Naive thymus-derived CD8-positive, alpha-beta T cell (primary cell): Measurements from ENCODE around the gene GRID1. TPM values are rescaled to one million over a fixed set of nuclear protein-coding genes. Genes with fewer than 3 reads are reported as not detected.

ENCODE experiments used
- ATAC-seq, 2 donors: fragments of 150-1000 bp; cut with Tn5 transposase in 1 of 2; sonication (Bioruptor Pico), chemical (Tn5 transposase) in 1 of 2; 1 replicate in 1 of 2; 2 replicates in 1 of 2; pipeline ENCODE4 v1.10.0; 2021; ENCODE audit warnings: mild to moderate bottlenecking in 2 of 2, moderate library complexity in 2 of 2
- POLR2A ChIA-PET: fragments of 350-600 bp; sonication (Branson Sonifier 250); formaldehyde crosslinking; loops from one replicate; lab custom pipeline; 2021; ENCODE audit warnings: antibody characterized with exemption; lab: Charles Lee
- DNase-seq, 10 donors: peaks; one replicate each; pipeline versions ENCODE4 v3.0.0 to v3.0.0-alpha.2; 2020 to 2022
- H3K27ac Mint-ChIP-seq, 10 donors: one replicate each; pipeline ENCODE4 v1.8.0; 2020 to 2022; ENCODE audit warnings: mild to moderate bottlenecking in 10 of 10, mixed read lengths in 10 of 10, moderate library complexity in 4 of 10, inconsistent platforms in 1 of 10
- H3K27me3 Mint-ChIP-seq, 5 donors: one replicate each; pipeline ENCODE4 v1.8.0; 2021 to 2022; ENCODE audit warnings: mixed read lengths in 5 of 5
- H3K36me3 Mint-ChIP-seq, 3 donors: one replicate each; pipeline ENCODE4 v1.8.0; 2020 to 2022; ENCODE audit warnings: mixed read lengths in 3 of 3, mild to moderate bottlenecking in 2 of 3, inconsistent platforms in 1 of 3
- H3K4me1 Mint-ChIP-seq, 4 donors: one replicate each; pipeline ENCODE4 v1.8.0; 2021 to 2022; ENCODE audit warnings: mixed read lengths in 4 of 4
- H3K4me3 Mint-ChIP-seq, 10 donors: one replicate each; pipeline ENCODE4 v1.8.0; 2020 to 2022; ENCODE audit warnings: mild to moderate bottlenecking in 10 of 10, mixed read lengths in 10 of 10, moderate library complexity in 6 of 10, inconsistent platforms in 1 of 10
- H3K9me3 Mint-ChIP-seq, 9 donors: one replicate each; pipeline ENCODE4 v1.8.0; 2020 to 2022; ENCODE audit warnings: mixed read lengths in 9 of 9, mild to moderate bottlenecking in 3 of 9, inconsistent platforms in 1 of 9, moderate library complexity in 1 of 9
- polyA plus RNA-seq, 3 donors: library from polyadenylated mRNA; unstranded; fragments of 300-500 nt; fragmentation: Illumina TruSeq; gene quantifications; one replicate each; pipeline ENCODE4 v1.2.3, GENCODE V29; 2021
- total RNA-seq, 8 experiments: library from RNA in 2 of 8; stranded (reverse) in 2 of 8; gene quantifications; one replicate each; pipeline ENCODE4 v1.2.3 and lab custom pipeline; 2021 to 2026

The GRID1 gene
- total and polyA plus RNA-seq, 5 experiments from 2014 or later = not detected

GRCh38 chr10:86285136-86285790 lies 81.3 kb downstream of the GRID1 start:
- ATAC-seq = no peak

GRCh38 chr10:86284355-86285105 lies 82.1 kb downstream of the GRID1 start:
- peaks cover 0 to 2% (median 0%) of the 10 kb centered on the region in 4 donors for H3K4me1 Mint-ChIP-seq
- peaks cover 0 to 11% (median 9%) of the 10 kb centered on the region in 9 donors for H3K9me3 Mint-ChIP-seq
- no peak overlapping the region for H3K27ac Mint-ChIP-seq
- DNase-seq = peak in 1 of 10 donors; percentile 6
- POLR2A ChIA-PET = no interaction called here
- H3K27me3 Mint-ChIP-seq = peaks cover 7 to 33% (median 24%) of the 10 kb centered on the region in 5 donors
- no peak overlapping the region for H3K4me3 Mint-ChIP-seq
- no peak for ATAC-seq
- H3K36me3 Mint-ChIP-seq = no peaks in the 10 kb centered on the region

More at GRCh38 chr10:86285136-86285790, 81.3 kb downstream of the GRID1 start:
- Mint-ChIP-seq H3K4me3 (no peak overlapping the region), H3K9me3 (peaks cover 0 to 10% (median 6%) of the 10 kb centered on the region in 9 donors), H3K4me1 (peaks cover 0 to 2% (median 0%) of the 10 kb centered on the region in 4 donors), H3K27me3 (peaks cover 7 to 35% (median 25%) of the 10 kb centered on the region in 5 donors), H3K27ac (no peak overlapping the region), H3K36me3 (no peaks in the 10 kb centered on the region)
- DNase-seq = peak in 1 of 10 donors; percentile 12
- POLR2A ChIA-PET = no interaction called here

- H3K4me3 Mint-ChIP-seq = no peak overlapping the region
- no peak for ATAC-seq
- POLR2A ChIA-PET = no interaction called here
- H3K27ac Mint-ChIP-seq = no peak overlapping the region
- H3K9me3 Mint-ChIP-seq = peaks cover 0 to 17% (median 11%) of the 10 kb centered on the region in 9 donors
- peaks cover 0 to 2% (median 0%) of the 10 kb centered on the region in 4 donors for H3K4me1 Mint-ChIP-seq
- DNase-seq = peak in 1 of 10 donors; percentile 7
- H3K36me3 Mint-ChIP-seq = no peaks in the 10 kb centered on the region
- H3K27me3 Mint-ChIP-seq = peaks cover 7 to 28% (median 19%) of the 10 kb centered on the region in 5 donors
Measured at GRCh38 chr10:86283466-86284287, 82.9 kb downstream of the GRID1 start.

- Mint-ChIP-seq H3K4me3 (no peak overlapping the region), H3K27ac (no peak overlapping the region), H3K36me3 (no peaks in the 10 kb centered on the region), H3K27me3 (peaks cover 7 to 28% (median 19%) of the 10 kb centered on the region in 5 donors), H3K4me1 (no peaks in the 10 kb centered on the region), H3K9me3 (peaks cover 0 to 25% (median 12%) of the 10 kb centered on the region in 9 donors)
- POLR2A ChIA-PET = no interaction called here
- ATAC-seq = no peak
- DNase-seq = peak in 1 of 10 donors; percentile 14
Measured at GRCh38 chr10:86282664-86283465, 83.7 kb downstream of the GRID1 start.

- peaks cover 0 to 39% (median 19%) of the 10 kb centered on the region in 9 donors for H3K9me3 Mint-ChIP-seq
- H3K27ac Mint-ChIP-seq = no peak overlapping the region
- POLR2A ChIA-PET = no interaction called here
- H3K27me3 Mint-ChIP-seq = peaks cover 9 to 28% (median 19%) of the 10 kb centered on the region in 5 donors
- H3K36me3 Mint-ChIP-seq = peaks cover 0 to 6% (median 0%) of the 10 kb centered on the region in 3 donors
- H3K4me3 Mint-ChIP-seq = no peak overlapping the region
- H3K4me1 Mint-ChIP-seq = no peaks in the 10 kb centered on the region
- no peak for ATAC-seq
- no peak for DNase-seq
Measured at GRCh38 chr10:86281396-86281795, 85.2 kb downstream of the GRID1 start.

GRCh38 chr10:86269332-86269731 lies 97.3 kb downstream of the GRID1 start:
- H3K36me3 Mint-ChIP-seq = peaks cover 0 to 15% (median 0%) of the 10 kb centered on the region in 3 donors
- H3K27me3 Mint-ChIP-seq = peaks cover 8 to 56% (median 34%) of the 10 kb centered on the region in 5 donors
- H3K4me3 Mint-ChIP-seq = no peak overlapping the region
- no peak overlapping the region for H3K27ac Mint-ChIP-seq
- POLR2A ChIA-PET = no interaction called here
- peaks cover 0 to 22% (median 13%) of the 10 kb centered on the region in 9 donors for H3K9me3 Mint-ChIP-seq
- DNase-seq = peak in 1 of 10 donors; percentile 6
- ATAC-seq = no peak
- peaks cover 0 to 2% (median 0%) of the 10 kb centered on the region in 4 donors for H3K4me1 Mint-ChIP-seq

GRCh38 chr10:86267286-86268195 lies 99.1 kb downstream of the GRID1 start:
- Mint-ChIP-seq H3K4me1 (peaks cover 0 to 4% (median 2%) of the 10 kb centered on the region in 4 donors), H3K27me3 (peaks cover 11 to 63% (median 37%) of the 10 kb centered on the region in 5 donors), H3K36me3 (peaks cover 0 to 14% (median 0%) of the 10 kb centered on the region in 3 donors), H3K27ac (no peak overlapping the region), H3K9me3 (peaks cover 0 to 20% (median 13%) of the 10 kb centered on the region in 9 donors), H3K4me3 (peak overlapping the region in 1 of 10 donors; percentile 18)
- DNase-seq (peak in 1 of 10 donors; percentile 3), ATAC-seq (no peak)
- POLR2A ChIA-PET = no interaction called here

- Mint-ChIP-seq H3K4me1 (peaks cover 0 to 6% (median 3%) of the 10 kb centered on the region in 4 donors), H3K27ac (no peak overlapping the region), H3K27me3 (peaks cover 11 to 63% (median 39%) of the 10 kb centered on the region in 5 donors), H3K36me3 (peaks cover 0 to 7% (median 0%) of the 10 kb centered on the region in 3 donors), H3K4me3 (no peak overlapping the region), H3K9me3 (peaks cover 0 to 13% (median 6%) of the 10 kb centered on the region in 9 donors)
- POLR2A ChIA-PET = no interaction called here
- DNase-seq (no peak), ATAC-seq (no peak)
Measured at GRCh38 chr10:86266446-86267242, 100.0 kb downstream of the GRID1 start.

GRCh38 chr10:86265895-86266259 lies 100.7 kb downstream of the GRID1 start:
- peak in 1 of 10 donors; percentile 6 for DNase-seq
- H3K27me3 Mint-ChIP-seq = peaks cover 11 to 63% (median 39%) of the 10 kb centered on the region in 5 donors
- H3K36me3 Mint-ChIP-seq = no peaks in the 10 kb centered on the region
- no peak overlapping the region for H3K27ac Mint-ChIP-seq
- H3K4me1 Mint-ChIP-seq = peaks cover 0 to 7% (median 5%) of the 10 kb centered on the region in 4 donors
- no peak overlapping the region for H3K4me3 Mint-ChIP-seq
- no peak for ATAC-seq
- POLR2A ChIA-PET = no interaction called here
- H3K9me3 Mint-ChIP-seq = peaks cover 0 to 7% (median 0%) of the 10 kb centered on the region in 9 donors

- H3K4me1 Mint-ChIP-seq = peaks cover 0 to 7% (median 5%) of the 10 kb centered on the region in 4 donors
- POLR2A ChIA-PET = no interaction called here
- H3K4me3 Mint-ChIP-seq = peak overlapping the region in 1 of 10 donors; percentile 30
- peaks cover 0 to 5% (median 0%) of the 10 kb centered on the region in 9 donors for H3K9me3 Mint-ChIP-seq
- no peak overlapping the region for H3K27ac Mint-ChIP-seq
- no peaks in the 10 kb centered on the region for H3K36me3 Mint-ChIP-seq
- H3K27me3 Mint-ChIP-seq = peaks cover 11 to 63% (median 39%) of the 10 kb centered on the region in 5 donors
- DNase-seq (peak in 1 of 10 donors; percentile 14), ATAC-seq (no peak)
Measured at GRCh38 chr10:86265236-86265894, 101.2 kb downstream of the GRID1 start.
